Measurements from ENCODE around the gene HLA-DQA1.
"Not testable (repeated sequence)": the region's sequence is repeated elsewhere in the genome, so short reads cannot be mapped to it uniquely, and the experiment has no call there.

Gene HLA-DQA1

DNA sequence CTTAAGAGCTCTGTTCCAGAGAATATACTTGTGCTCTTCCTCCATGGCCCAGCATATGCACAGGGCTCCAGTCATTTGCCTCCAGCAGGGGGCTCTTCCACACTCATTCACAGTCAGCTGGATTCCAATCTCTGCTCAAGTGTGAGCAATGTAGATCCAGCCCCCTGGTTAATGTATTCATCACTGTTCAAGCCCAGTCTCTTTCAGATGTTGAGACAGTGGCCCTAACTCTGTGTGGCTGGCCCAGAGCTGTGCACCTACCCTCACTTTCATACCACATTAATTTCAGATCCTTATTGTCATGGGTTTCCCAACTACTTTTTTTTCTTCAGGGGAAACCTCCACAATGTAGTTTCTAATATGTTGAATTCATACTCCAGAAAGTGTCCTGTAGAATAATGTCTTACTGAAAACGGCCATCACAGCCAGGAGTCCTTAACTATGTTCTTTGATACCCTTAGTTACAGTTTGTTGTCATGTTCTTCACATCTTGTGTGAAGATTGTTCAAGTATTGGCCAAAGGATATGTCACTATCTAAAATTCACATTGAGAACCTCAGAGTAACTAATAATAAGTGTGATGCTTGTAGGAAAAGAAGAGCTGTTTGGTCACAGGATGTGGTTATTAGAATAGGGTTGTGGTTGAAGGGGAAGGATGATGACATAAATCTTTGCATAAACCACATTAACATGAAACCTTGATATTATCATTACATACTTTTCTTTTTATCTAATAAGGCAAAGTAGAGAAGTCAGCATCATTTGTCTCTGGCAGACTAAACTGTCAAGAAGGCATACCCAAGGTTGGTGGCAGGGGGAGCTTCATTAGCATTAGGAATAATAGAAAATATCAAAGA, 14.4 kb upstream of the HLA-DQA1 start:
- DNase-seq: peak; percentile 57

DNA sequence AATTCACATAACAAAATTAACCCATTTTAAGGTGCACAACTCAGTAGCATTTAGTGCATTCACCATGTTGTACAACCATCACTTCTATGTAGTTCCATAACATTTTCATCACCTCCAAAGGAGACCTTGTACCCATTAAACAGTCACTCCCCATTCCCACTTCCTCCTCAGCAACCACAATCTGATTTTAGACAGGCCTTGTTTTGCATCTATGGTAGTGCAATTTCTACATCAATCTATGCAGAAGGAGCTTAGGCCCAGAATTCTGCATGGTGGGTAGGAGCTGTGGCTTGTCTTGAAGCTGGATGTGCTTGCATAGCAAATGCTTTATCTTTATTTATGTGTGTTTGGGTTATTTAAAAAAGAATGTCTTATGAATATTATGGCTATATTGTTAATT, 13.5 kb upstream of the HLA-DQA1 start:
- DNase-seq: no peak

DNA sequence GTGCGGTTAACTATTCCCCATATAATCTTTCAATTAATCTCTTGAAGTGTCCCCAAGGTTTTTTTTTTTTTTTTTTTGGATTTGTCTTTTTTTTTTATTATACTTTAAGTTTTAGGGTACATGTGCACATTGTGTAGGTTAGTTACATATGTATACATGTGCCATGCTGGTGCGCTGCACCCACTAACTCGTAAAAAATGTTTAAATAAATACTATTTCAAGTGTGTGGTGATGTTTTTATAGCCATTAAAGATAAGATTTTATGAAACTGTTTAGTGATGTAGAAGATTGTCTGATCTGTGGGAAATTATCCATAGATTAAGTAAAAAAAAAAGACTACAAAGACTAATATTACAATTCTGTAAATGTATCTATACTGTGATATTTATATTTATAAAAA, 12.6 kb upstream of the HLA-DQA1 start:
- DNase-seq: no peak

DNA sequence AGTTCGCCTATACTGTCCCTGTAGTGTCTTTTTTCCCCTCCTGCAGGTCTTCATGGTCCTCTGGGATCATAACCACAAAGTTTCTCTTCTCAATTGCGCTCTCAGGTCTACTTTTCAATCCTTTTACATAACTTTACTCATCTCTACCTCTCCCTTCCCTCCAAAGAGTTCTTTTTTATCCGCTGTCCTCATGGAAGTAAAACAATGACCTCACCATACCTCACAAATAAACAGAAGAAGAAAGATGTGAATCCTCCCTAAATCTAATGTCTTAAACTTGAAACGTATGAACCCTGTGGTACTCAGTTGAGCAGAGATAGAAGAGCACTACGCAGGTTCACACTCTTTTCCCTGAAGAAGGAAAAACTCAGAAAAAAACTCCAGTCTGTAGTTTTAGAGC, 12.1 kb upstream of the HLA-DQA1 start:
- DNase-seq: no peak

DNA sequence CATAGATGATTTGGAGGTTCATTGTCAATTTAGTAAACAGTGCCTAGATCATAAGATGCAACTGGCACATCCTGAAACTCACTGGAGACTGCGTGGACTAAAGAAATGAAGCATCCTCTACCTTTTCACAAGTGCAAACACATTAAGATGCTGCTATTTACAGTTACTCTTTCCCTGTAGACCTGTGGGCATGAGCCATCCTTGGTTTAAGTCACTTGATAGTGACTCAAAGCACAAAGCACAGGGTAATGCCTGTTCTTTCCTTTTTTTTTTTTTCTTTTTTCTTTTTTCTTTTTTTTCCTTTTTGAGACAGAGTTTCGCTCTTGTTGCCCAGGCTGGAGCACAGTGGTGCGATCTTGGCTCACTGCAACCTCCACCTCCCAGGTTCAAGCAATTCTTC, 10.0 kb upstream of the HLA-DQA1 start:
- DNase-seq: no peak

DNA sequence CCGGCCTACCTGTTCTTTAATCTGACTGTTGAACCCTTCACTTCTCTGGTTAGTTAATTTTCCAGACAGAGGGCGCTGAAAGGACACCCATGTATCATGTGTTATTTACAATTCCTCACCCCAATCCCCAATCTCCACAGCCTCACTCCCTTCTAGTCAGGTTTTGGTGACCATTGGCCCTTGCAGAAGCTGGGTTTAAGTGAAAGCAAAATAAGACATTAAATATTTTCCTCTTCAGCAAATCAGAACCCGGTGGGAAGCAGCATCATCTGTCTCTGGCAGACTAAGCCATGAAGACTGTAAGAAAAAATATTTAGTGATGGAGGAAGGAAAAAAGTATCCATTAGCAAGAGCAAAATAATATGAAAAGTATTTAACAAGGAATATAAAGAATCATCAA, 9.4 kb upstream of the HLA-DQA1 start:
- no peak for DNase-seq

DNA sequence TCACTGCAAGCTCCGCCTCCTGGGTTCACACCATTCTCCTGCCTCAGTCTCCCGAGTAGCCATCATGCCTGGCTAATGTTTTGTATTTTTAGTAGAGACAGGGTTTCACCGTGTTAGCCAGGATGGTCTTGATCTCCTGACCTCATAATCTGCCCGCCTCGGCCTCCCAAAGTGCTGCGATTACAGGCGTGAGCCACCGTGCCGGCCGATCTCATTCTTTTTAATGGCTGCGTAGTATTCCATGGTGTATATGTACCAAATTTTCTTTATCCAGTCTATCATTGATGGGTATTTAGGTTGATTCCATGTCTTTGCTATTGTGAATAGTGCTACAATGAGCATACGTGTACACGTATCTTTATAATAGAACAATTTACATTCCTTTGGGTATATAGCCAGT, 7.4 kb upstream of the HLA-DQA1 start:
- DNase-seq: not testable (repeated sequence)

DNA sequence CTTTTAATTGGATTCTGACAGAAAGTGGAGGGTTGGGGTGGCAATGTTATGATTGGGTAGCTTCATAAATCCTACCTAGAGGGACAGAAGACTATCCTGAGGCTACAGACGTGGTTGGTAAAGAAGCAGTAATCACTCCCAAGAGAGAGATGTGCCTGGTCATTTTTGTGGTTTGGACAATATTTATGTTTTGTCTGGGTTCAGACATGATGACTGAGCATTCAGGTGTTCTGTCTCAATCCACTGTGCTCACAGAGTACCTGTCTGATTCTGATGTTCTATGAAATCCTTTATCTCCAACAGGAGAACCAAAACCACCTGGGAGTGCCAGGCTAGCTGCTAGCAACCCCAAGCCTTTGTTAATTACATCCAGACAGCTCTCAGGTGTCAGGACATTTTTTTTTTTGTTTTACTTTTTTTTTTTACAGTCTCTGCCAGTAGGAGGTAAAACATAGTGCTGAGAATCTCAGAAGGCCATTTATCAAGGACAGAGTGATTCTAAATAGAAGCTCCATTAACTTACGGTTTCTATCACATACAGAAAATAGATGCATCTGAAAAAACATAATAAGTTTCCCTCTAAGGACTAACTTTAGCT, 1.6 kb upstream of the HLA-DQA1 start:
- no peak for DNase-seq

DNA sequence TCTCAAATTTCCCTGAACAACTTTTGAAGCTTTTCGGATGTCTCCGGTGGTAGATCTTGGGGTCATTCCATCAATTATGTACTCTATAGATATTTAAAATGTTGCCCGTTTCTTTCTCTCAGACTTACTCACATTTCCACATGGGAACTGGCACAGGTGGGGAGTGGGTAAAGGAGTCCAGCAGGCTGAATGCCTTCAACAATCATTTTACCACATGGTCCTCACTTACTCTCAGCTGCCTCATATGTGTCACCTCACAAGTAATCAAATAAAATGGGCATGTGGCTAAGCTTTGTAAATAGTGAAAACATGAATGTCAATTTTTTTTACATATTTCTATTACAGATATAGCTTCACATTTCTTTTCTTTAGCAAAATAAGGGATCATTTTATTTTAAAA, 677 bp downstream of the HLA-DQA1 start:
- DNase-seq: no peak

DNA sequence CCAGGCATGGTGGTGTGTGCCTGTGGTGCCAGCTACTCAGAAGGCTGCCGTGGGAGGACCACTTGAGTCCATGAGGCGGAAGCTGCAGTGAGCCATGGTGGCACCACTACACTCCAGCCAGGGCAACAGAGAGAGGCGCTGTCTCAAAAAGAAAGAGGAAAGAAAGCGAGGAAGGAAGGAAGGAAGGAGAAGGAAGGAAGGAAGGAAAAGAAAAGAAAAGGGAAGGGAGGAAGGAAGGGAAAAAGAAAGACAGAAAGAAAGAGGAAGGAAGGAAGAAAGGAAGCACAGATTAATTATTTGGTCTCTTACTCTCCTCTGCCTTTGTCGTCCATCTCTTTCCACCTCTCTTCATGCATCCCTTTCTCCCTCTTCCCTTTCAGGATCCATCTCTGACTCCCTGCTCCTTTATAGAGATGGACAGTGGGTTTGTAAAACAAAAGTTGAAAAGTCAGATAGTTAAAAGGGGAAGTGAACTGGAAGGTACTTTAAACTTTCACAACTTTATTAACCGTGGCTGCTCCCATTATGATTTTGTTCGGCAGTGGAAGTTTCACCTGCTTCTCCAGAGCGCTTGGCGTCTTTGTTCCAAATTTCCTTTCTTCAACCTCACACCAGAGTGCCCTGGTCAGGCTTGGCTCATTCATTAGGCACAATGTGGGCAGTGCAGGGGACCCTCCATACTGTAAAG, 1.5 kb downstream of the HLA-DQA1 start:
- no peak for DNase-seq

DNA sequence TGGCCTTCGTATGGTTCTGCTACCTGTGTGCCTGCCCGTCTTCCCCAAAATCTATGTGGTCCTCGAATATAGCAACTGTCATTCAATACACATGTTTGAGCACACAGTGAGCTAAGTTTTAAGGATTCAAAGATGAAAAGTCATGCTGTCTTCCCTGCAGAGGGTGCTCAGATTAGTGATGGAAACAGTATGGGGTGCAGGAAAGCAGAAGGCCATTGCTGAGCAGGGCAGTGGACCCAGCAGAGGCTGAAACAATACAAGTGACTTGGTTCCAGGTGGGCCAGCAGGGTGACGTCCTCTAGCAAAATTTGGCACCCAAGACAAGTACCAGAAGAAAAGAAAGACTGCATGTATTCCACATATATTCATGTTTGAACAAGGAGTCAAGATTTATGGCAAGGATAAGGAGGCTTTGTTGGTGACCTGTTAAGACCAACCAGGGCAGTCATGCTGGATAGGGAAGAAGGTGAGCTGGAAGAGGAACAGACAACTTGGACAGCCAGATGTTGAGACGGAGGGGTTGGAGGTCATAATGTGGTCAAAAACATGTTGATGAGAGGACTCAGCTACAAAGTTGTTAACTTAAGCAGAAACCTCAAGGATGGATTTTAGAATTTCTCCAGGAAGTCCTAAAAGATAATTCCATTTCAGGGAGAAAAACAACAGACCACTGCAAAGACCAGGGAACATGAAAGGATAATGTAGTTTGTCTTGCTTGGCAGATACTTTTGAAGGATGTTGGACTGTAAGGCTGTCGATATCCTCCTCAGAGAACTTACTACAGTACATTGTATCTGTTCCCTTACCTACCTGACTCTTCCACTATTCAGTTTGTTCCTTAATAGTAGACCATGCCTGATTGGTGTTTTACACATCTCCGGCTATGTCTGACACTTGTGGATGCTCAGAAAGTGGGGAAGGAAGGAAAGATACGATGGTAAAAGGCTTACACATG, 2.5 kb downstream of the HLA-DQA1 start:
- no peak for DNase-seq

DNA sequence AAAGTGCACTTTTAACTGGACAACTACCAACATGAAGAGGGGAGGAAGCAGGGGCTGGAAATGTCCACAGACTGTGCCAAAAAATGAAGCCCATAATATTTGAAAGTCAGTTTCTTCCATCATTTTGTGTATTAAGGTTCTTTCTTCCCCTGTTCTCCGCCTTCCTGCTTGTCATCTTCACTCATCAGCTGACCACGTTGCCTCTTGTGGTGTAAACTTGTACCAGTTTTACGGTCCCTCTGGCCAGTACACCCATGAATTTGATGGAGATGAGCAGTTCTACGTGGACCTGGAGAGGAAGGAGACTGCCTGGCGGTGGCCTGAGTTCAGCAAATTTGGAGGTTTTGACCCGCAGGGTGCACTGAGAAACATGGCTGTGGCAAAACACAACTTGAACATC, 3.9 kb downstream of the HLA-DQA1 start:
- no peak for DNase-seq

DNA sequence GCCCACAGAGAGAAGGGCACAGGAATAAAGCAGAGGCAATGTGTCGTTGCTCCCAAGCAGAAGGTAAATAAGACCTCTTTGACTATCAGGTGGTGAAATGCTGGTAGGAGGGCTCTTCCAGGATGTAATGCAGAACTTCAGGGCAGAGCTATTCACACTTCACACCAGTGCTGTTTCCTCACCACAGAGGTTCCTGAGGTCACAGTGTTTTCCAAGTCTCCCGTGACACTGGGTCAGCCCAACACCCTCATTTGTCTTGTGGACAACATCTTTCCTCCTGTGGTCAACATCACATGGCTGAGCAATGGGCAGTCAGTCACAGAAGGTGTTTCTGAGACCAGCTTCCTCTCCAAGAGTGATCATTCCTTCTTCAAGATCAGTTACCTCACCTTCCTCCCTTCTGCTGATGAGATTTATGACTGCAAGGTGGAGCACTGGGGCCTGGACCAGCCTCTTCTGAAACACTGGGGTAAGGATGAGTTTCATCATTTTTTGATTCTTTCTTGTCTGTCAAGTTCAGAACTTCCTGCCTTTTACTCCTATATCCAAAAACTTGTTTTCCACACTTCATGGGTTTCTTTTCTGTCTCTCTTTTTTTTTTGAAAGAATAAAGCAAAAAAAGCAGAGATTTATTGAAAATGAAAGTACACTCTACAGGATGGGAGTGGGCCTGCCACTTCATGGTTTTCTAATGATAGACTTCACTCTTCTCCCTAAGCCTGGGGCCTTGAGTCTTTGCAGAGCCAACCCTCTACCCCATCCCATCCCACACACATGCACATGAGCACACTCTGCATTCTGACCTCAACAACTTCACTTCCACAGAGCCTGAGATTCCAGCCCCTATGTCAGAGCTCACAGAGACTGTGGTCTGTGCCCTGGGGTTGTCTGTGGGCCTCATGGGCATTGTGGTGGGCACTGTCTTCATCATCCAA, 4.8 kb downstream of the HLA-DQA1 start:
- not testable (repeated sequence) for DNase-seq

DNA sequence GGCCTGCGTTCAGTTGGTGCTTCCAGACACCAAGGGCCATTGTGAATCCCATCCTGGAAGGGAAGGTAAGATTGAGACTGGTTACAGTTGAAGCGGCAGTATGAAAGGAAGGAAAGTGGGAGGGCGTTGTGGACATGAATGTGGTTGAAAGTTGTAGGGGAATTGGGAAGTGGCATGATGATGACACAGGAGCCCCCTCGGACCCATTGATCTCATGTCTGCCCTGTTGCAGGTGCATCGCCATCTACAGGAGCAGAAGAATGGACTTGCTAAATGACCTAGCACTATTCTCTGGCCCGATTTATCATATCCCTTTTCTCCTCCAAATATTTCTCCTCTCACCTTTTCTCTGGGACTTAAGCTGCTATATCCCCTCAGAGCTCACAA, 5.5 kb downstream of the HLA-DQA1 start:
- no peak for DNase-seq

DNA sequence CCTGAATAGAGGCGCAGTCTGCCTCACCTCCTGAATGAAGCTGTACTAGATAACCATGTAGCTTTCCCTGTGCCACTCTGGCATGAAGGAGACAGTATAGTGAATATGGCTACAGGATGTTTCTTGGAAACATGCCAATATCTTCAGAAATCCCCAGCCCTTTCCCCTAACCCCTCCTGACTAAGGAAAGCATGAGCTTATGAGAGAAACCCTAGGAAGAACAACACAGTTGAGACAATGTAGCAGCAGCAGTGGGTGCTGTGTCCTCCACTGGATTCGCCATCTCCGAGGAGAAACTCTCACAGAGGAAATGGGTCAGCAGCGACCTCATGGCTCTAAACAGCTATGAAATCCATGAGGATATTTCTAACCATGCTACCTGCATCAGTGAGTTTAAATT, 6.7 kb downstream of the HLA-DQA1 start:
- DNase-seq: no peak

DNA sequence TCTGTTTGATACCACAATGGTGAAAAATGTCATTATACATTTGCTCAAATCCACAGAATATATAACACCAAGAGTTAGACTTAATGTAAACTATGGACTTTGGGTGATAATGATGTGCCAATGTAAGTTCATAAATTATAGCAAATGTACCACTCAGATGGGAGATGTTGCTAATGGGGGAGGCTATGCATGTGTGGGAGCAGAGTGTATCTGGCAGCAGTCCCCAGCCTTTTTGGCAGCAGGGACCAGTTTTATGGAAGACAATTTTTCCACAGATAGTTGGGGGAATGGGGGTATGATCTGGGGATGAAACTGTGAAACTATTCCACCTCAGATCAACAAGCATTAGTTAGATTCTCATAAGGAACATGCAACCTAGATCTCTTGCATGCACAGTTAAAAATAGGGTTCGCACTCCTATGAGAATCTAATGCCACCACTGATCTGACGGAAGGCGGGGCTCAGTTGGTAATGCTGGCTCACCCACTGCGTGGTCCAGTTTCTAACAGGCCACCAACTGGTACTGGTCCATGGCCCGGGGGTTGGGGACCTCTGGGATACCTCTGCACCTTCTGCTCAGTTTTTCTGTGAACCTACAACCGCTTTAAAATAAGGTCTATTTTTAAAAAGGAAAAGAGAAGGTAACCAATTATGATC, 8.0 kb downstream of the HLA-DQA1 start:
- DNase-seq: no peak

DNA sequence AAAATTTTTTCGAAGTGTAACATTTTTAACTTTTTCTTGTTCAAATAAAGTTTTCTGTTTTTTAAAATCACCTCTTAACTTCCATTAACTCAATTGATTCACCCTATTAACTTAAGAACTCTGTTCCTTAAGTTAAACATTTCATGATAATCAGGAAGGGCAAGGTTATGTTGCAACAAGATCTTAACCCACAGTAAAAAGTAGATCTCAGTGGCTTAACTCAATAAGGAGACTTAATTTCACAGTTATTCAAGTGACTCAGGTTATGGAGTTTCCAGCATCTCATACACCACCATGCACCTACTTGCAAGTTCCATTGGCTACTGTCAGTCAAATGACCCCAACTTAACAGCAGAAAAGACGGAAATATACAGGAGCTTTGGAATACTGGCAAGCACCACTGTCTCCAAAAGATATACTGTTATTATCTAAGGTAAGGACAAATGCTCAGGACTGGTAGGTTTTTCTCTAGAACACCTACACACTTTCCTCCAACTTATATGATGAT, 18.1 kb downstream of the HLA-DQA1 start:
- DNase-seq: no peak

DNA sequence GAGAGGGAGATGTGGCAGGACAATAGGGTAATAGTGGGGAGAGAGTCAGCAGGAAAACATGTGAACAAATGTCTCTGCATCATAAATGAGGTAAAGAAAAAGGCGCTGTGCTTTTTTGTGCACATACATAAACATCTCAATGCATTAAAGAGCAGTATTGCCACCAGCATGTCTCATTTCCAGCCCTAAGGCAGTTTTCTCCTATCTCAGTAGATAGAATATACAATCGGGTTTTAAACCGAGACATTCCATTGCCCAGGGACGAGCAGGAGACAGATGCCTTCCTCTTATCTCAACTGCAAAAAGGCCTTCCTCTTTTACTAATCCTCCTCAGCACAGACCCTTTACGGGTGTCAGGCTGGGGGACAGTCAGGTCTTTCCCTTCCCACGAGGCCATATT, 20.1 kb downstream of the HLA-DQA1 start:
- DNase-seq: not testable (repeated sequence)

DNA sequence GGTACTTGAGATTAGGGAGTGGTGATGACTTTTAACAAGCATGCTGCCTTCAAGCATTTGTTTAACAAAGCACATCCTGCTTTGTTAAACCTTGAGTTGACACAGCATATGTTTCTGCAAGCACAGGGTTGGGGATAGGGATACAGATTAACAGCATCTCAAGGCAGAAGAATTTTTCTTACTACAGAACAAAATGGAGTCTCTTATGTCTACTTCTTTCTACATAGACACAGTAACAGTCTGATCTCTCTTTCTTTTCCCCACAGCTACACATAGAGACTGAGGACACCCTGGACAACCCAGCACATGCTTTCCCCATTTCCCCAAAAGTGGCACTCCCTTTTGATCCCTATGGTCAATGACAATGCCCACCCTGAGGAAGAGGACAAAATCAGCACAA, 20.6 kb downstream of the HLA-DQA1 start:
- DNase-seq: not testable (repeated sequence)

DNA sequence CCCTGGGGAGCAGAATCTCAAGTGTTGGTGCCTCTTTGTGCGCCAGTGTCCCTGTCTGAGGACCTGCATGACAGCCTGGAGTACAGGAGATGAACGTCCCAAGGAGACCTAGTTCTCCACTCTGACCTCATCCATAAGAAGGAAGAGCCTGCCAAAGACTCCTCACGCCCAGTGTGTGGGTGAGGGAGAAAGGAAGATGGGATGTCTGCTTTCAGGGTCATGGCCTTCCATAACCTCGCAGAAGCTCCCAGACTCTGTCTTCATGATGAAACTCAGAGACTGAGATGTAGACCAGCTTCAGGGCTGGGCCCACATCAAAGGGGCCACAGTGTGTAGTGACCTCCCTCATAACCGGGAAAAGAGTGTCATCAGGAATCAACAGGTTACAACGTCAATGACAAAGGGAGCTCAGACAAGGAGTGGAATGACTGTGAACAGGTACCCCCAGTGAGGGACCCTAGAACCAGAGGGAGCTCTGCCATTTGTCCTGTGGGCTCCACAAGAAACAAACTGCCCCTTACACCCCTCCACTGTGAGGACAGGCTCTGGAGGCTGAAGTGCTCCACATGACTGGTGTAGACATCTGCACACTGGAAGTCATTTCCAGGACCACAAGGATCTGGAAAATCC, 21.2 kb downstream of the HLA-DQA1 start:
- no peak for DNase-seq
